Bronchial epithelial cell (primary cell): ENCODE measurements around the gene NEK11. TPM values are rescaled to one million over a fixed set of nuclear protein-coding genes. Genes with fewer than 3 reads are reported as not detected.

Experiments used
- DNase-seq: peaks from one replicate; pipeline ENCODE4 v3.0.0-alpha.2; 2010; ENCODE audit warnings: low read depth
- FAIRE-seq: peaks from 2 replicates; lab custom pipeline; 2011; peaks lifted over from hg19 to GRCh38; lab: Jason Lieb, UNC
- H3K27me3 ChIP-seq: 2 replicates; pipeline ENCODE4 v1.5.1; 2011; ENCODE audit warnings: low read length; ENCODE audit not compliant: control insufficient read depth, insufficient read depth
- H3K36me3 ChIP-seq: 2 replicates; pipeline ENCODE4 v1.5.1; 2011; ENCODE audit warnings: low read length; ENCODE audit not compliant: control insufficient read depth, insufficient read depth
- H3K4me3 ChIP-seq: 2 replicates; pipeline ENCODE4 v1.5.1; 2011; ENCODE audit warnings: mild to moderate bottlenecking, low read depth, low read length, control low read depth
- total RNA-seq: library from RNA; depleted of rRNA; stranded (reverse); fragments of >200 nt; gene quantifications from 2 replicates; pipeline ENCODE4 v1.2.1, GENCODE V29; 2014
- TF ChIP-seq, protein P1 (sequence below): IDR thresholded peaks from 2 replicates; pipeline ENCODE4 v1.5.1; 2011; ENCODE audit warnings: mild to moderate bottlenecking, moderate library complexity, low read length, control low read depth, inconsistent platforms; ENCODE audit not compliant: insufficient read depth, severe bottlenecking

NEK11 gene, protein sequence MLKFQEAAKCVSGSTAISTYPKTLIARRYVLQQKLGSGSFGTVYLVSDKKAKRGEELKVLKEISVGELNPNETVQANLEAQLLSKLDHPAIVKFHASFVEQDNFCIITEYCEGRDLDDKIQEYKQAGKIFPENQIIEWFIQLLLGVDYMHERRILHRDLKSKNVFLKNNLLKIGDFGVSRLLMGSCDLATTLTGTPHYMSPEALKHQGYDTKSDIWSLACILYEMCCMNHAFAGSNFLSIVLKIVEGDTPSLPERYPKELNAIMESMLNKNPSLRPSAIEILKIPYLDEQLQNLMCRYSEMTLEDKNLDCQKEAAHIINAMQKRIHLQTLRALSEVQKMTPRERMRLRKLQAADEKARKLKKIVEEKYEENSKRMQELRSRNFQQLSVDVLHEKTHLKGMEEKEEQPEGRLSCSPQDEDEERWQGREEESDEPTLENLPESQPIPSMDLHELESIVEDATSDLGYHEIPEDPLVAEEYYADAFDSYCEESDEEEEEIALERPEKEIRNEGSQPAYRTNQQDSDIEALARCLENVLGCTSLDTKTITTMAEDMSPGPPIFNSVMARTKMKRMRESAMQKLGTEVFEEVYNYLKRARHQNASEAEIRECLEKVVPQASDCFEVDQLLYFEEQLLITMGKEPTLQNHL
- total RNA-seq = 2.1 and 8.4 TPM in 2 replicates

DNA sequence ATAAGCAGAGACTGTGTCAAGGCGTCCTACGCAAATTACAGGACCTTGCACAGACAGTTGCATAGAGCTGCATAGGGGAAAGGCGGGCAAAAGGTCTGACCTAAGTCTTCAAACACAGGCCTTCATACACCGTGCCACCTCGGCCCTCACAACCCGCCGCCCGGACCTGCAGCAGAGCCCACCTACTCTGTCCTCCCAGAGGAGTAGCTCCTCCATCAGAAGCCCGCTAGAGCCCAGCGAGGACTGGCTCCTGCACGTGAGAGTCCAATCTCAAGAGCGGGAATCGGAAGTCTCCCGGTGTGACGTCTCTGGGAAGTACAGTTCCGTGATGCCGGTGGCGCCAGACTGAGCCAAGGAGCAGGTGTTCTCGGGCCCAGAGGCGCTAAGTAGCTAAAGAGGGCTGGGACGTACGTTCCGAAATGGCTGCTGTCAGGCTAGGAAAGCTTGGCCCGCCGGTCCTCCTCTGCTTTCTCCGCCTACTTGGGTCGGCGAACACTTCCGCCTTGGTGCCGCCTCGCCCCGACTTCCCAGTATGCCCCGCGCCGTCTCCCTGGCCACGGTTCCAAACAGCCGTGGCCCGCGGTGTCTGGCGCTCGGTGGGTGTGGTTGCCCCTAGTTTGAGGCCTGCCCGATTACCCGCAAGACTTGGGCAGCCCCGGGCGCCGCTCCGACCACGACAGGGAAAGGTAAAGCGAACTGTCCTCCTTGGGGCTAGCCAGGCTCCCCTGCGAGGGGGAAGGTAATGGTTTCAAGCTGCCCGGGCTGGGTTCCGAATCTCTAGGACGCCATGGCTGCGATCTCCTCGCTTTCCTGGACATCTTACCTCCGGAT, at the start of gene NEK11, which contains the start of gene ASTE1:
Gene NEK11 (plus strand): TSS at position 557 of the 831 bp plus-strand sequence. CDS start 2,832 bp downstream, outside the sequence.
Gene ASTE1 (minus strand): TSS at position 505 of the 831 bp plus-strand sequence. CDS start 1,519 bp downstream, outside the sequence.
- H3K36me3 ChIP-seq = no peaks in the 10 kb centered on the region
- FAIRE-seq (no peak), DNase-seq (peak; percentile 75)
- TF ChIP-seq, protein P1, sequence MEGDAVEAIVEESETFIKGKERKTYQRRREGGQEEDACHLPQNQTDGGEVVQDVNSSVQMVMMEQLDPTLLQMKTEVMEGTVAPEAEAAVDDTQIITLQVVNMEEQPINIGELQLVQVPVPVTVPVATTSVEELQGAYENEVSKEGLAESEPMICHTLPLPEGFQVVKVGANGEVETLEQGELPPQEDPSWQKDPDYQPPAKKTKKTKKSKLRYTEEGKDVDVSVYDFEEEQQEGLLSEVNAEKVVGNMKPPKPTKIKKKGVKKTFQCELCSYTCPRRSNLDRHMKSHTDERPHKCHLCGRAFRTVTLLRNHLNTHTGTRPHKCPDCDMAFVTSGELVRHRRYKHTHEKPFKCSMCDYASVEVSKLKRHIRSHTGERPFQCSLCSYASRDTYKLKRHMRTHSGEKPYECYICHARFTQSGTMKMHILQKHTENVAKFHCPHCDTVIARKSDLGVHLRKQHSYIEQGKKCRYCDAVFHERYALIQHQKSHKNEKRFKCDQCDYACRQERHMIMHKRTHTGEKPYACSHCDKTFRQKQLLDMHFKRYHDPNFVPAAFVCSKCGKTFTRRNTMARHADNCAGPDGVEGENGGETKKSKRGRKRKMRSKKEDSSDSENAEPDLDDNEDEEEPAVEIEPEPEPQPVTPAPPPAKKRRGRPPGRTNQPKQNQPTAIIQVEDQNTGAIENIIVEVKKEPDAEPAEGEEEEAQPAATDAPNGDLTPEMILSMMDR = no peak
- H3K27me3 ChIP-seq = no peaks in the 10 kb centered on the region
- H3K4me3 ChIP-seq = peak within 1 kb of the TSS; percentile 69

DNA sequence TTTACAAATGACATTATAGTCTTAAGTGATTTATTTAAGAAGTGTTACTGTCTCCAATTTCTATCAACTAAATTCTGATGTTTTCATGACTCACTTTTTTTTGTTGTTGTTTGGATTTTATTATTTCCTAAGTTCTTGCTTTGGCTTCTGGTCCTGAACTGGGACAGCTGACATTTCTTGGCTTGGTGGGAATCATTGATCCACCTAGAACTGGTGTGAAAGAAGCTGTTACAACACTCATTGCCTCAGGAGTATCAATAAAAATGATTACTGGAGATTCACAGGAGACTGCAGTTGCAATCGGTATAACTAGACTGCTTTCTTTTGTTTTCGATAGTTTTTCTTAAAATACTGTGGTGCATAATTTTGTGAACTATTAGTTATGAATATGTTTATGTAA, 47.6 kb upstream of the NEK11 start:
- TF ChIP-seq, protein P1 = no peak
- FAIRE-seq (no peak), DNase-seq (no peak)
- Histone ChIP-seq H3K36me3 (no peaks in the 10 kb centered on the region), H3K4me3 (no peak overlapping the region), H3K27me3 (no peaks in the 10 kb centered on the region)

DNA sequence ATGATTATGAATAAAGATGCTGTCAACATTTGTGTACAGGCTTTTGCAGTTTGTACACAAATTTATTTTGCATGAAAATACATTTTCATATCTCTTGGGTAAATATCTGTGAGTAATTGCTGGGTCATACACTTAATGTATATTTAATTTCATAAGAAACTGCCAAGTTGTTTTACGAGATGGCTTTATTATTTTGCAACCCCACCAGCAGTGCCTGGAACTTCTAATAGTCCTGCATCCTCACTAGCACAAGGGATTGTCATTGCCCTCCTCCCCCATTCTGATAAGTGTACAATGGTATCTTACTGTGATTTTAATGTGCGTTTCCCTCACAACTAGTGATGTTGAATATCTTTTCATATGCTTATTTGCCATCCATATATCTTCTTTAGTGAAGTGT, 45.2 kb upstream of the NEK11 start:
- H3K27me3 ChIP-seq = no peaks in the 10 kb centered on the region
- TF ChIP-seq, protein P1 = no peak
- no peaks in the 10 kb centered on the region for H3K36me3 ChIP-seq
- H3K4me3 ChIP-seq = no peak overlapping the region
- no peak for DNase-seq
- no peak for FAIRE-seq

DNA sequence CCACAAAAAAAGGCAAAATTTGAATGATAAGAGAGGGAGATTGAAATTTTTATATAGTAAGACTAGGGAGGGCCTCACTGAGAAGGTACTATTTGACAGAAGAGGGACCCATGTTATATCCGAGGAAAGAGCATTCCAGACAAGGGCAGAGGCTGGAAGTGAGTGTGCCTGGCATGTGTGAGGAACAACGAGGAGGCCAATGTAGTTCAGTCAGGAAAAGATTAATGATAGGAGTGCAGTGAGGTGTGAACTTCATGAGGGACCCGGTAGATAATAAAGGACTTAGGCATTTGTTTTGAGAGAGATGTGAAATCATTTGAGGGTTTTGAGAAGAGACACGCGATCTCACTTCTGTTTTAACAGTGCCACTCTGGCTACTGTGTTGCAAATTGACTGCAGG, 36.4 kb upstream of the NEK11 start:
- Histone ChIP-seq H3K36me3 (peaks cover 6% of the 10 kb centered on the region), H3K27me3 (no peaks in the 10 kb centered on the region), H3K4me3 (no peak overlapping the region)
- FAIRE-seq (no peak), DNase-seq (no peak)
- TF ChIP-seq, protein P1 = no peak

DNA sequence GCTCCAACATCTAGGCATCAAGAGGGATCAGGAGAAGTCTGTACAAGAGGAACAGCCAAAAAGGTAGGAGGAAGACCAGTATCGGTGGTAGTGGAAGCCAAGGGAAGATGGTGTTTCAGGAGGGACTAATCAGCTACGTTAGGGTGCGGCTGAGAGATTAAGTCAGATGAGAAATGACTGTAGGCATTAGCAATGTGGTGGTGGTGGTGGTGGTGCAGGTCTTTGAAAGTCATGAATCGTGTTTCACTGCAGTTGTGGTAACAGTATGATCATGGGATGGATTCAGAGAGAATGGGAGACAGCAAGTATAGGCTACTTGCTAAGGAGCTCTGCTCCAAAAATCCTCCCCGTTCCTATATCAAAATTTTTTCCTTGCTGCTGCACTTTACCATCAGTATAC, 35.6 kb upstream of the NEK11 start:
- FAIRE-seq = no peak
- H3K4me3 ChIP-seq = no peak overlapping the region
- no peak for DNase-seq
- TF ChIP-seq, protein P1 = no peak
- no peaks in the 10 kb centered on the region for H3K27me3 ChIP-seq
- peaks cover 6% of the 10 kb centered on the region for H3K36me3 ChIP-seq
